Esophagus muscularis mucosa (tissue), 4 donors: ENCODE data around the gene MIGA2. TPM values are rescaled to one million over a fixed set of nuclear protein-coding genes. Genes with fewer than 3 reads are reported as not detected.

ENCODE experiments used
- DNase-seq: peaks from one replicate; pipeline ENCODE4 v3.0.0-alpha.2; 2017; ENCODE audit errors: extremely low spot score
- H3K27ac ChIP-seq, 4 donors: fragments of 200-600 bp; sonication (generic); replicated peaks in 1 of 4; 1 replicate in 3 of 4; 2 replicates in 1 of 4; pipeline ENCODE4 v1.5.1; 2016 to 2019; ENCODE audit warnings: mild to moderate bottlenecking in 1 of 4
- H3K27me3 ChIP-seq, 4 donors: fragments of 200-600 bp; sonication (generic); one replicate each; pipeline versions ENCODE4 v1.5.1 to v1.6.0; 2016 to 2019
- H3K36me3 ChIP-seq, 4 donors: fragments of 200-600 bp; sonication (generic); one replicate each; pipeline ENCODE4 v1.5.1; 2016 to 2019
- H3K4me1 ChIP-seq, 4 donors: fragments of 200-600 bp; sonication (generic); one replicate each; pipeline ENCODE4 v1.5.1; 2016 to 2019
- H3K4me3 ChIP-seq, 4 donors: fragments of 200-600 bp; sonication (generic); 1 replicate in 2 of 4; 2 replicates in 2 of 4; pipeline ENCODE4 v1.5.1; 2016 to 2019; ENCODE audit warnings: mild to moderate bottlenecking in 4 of 4, moderate library complexity in 1 of 4
- H3K9me3 ChIP-seq, 4 donors: fragments of 200-600 bp; sonication (generic); 1 replicate in 3 of 4; 2 replicates in 1 of 4; pipeline ENCODE4 v1.5.1; 2016 to 2019
- EP300 ChIP-seq: sonication (generic); formaldehyde crosslinking; IDR thresholded peaks from one replicate; pipeline ENCODE4 v1.6.1; 2017; ENCODE audit warnings: antibody characterized with exemption
- POLR2A ChIP-seq: fragments of 450-650 bp; IDR thresholded peaks from one replicate; pipeline ENCODE4 v1.6.1; 2017; ENCODE audit warnings: antibody characterized with exemption, moderate library complexity, mild to moderate bottlenecking, low read depth
- POLR2AphosphoS5 ChIP-seq, 2 donors: sonication (generic); formaldehyde crosslinking; IDR thresholded peaks; one replicate each; pipeline ENCODE4 v1.6.1; 2017; ENCODE audit warnings: antibody characterized with exemption in 2 of 2
- WGBS: methylation state at CpG from one replicate; pipeline ENCODE4 v1.1.5; 2018; 5-methylcytosine and 5-hydroxymethylcytosine counted together
- intact Hi-C: fragments of 100-400 bp; cut with DNase I; formaldehyde crosslinking; loops from one replicate; pipeline ENCODE4 v1.15.1; 2023
- total RNA-seq, 4 donors: library from RNA; depleted of rRNA; stranded (reverse); fragments of >200 nt; gene quantifications; one replicate each; pipeline versions ENCODE4 v1.1.0 to v1.2.1, GENCODE V29; 2016
- TF ChIP-seq, protein P1 (sequence below), 3 experiments: fragments of 200-600 bp in 2 of 3; fragments of 450-650 bp in 1 of 3; sonication (generic) in 2 of 3; IDR thresholded peaks; one replicate each; pipeline ENCODE4 v1.5.1; 2017 to 2019; ENCODE audit warnings: antibody characterized with exemption in 3 of 3, mild to moderate bottlenecking in 2 of 3, moderate library complexity in 1 of 3

Gene MIGA2
- total RNA-seq, 4 donors from 2014 or later: 23.9 to 44.2 (median 32.1) TPM

DNA sequence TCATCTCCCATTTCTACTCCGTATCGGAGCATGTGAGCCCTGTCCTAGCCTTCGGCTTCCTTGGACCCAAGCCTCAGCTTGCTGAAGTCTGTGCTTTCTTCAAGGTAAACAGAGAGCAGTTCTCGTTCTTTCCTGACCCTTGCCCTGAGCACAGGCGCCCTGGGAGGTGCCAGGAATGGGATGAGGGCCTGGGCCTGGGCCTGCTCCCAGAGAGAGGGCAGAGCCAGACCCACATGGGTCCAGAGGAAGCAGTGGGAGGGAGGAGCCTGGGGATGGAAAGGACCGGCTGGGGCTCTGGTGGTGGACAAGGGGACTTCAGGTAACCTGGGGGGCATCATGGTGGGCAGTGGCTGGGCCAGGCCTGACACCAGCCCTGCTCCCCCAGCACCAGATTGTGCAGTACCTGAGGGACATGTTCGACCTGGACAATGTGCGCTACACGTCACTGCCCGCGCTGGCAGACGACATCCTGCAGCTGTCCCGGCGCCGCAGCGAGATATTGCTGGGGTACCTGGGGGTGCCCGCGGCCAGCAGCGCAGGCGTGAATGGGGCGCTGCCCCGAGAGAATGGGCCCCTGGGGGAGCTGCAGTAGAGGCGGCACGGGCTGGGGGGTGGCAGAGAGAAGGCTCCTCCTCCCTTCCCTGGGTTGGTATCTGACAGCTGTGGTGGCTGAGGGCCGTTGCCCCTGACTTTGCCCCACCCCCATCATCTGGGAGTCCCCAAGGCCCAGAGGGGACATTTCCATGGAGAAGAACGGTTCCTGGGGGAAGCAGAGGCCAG is 33.6 kb downstream of the MIGA2 start:
- no peaks in the 10 kb centered on the region for H3K27me3 ChIP-seq
- 83% methylated on average over 26 of the region's 26 CpGs for WGBS
- peaks cover 0 to 12% (median 0%) of the 10 kb centered on the region in 4 donors for H3K4me1 ChIP-seq
- no peaks in the 10 kb centered on the region for H3K9me3 ChIP-seq
- intact Hi-C loops: no loop called here
- H3K4me3 ChIP-seq: no peak overlapping the region
- H3K36me3 ChIP-seq: peaks cover 15 to 60% (median 56%) of the 10 kb centered on the region in 4 donors
- DNase-seq: no peak
- no peak overlapping the region for H3K27ac ChIP-seq
- TF ChIP-seq, protein P1, sequence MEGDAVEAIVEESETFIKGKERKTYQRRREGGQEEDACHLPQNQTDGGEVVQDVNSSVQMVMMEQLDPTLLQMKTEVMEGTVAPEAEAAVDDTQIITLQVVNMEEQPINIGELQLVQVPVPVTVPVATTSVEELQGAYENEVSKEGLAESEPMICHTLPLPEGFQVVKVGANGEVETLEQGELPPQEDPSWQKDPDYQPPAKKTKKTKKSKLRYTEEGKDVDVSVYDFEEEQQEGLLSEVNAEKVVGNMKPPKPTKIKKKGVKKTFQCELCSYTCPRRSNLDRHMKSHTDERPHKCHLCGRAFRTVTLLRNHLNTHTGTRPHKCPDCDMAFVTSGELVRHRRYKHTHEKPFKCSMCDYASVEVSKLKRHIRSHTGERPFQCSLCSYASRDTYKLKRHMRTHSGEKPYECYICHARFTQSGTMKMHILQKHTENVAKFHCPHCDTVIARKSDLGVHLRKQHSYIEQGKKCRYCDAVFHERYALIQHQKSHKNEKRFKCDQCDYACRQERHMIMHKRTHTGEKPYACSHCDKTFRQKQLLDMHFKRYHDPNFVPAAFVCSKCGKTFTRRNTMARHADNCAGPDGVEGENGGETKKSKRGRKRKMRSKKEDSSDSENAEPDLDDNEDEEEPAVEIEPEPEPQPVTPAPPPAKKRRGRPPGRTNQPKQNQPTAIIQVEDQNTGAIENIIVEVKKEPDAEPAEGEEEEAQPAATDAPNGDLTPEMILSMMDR (IDR thresholded peaks at IDR 0.05): no peak
- TF ChIP-seq EP300: no peak
- no peak for TF ChIP-seq POLR2AphosphoS5 (IDR thresholded peaks at IDR 0.05)
- no peak for TF ChIP-seq POLR2A

DNA sequence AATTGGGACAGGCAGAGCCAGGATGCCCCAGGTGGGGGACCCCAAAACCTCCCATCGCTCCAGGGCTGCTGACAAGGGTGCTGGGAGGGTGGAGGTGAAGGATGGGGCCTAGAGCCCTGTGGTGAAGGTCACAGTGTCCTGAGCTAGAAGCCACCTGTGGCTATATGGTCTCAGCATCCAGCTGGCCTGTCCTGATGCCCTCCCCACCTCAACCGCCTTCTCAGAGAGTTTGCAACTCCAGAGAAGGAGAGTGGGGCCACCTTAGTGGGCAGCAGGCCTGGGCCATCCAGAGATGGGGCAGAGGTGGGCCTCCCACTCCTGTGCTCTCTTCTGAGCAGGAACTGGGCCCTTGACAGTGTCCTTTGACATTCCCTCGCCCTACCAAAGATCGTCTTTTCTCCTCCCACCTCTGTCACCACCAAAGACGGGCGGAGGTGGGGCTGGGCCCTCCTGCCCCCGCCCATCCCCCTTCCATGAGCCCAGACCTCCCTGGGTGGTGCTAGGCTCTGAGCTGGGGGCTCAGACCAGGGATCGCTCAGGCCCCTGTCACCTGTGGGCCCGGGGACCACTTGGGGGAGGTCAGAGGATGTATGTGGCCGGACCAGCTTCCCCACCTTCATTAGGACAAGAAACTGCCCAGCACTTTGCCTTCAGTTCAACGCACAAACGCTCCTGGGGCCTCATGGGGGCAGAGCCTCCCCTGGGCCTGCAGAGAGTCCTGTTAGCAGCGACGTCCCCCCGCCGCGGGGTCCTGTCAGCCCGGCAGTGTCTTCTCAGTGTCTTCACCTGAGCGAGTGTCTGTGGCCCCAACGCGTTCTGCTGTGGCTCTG is 34.5 kb downstream of the MIGA2 start:
- H3K27me3 ChIP-seq: no peaks in the 10 kb centered on the region
- no peak for DNase-seq
- H3K9me3 ChIP-seq: no peaks in the 10 kb centered on the region
- no peak for TF ChIP-seq EP300
- TF ChIP-seq POLR2AphosphoS5 (IDR thresholded peaks at IDR 0.05): no peak
- TF ChIP-seq, protein P1 (IDR thresholded peaks at IDR 0.05): no peak
- TF ChIP-seq POLR2A: no peak
- no peak overlapping the region for H3K4me3 ChIP-seq
- intact Hi-C loops: no loop called here
- H3K36me3 ChIP-seq: peaks cover 6 to 51% (median 48%) of the 10 kb centered on the region in 4 donors
- peaks cover 0 to 12% (median 0%) of the 10 kb centered on the region in 4 donors for H3K4me1 ChIP-seq
- 74% methylated on average over 17 of the region's 21 CpGs for WGBS
- H3K27ac ChIP-seq: no peak overlapping the region

DNA sequence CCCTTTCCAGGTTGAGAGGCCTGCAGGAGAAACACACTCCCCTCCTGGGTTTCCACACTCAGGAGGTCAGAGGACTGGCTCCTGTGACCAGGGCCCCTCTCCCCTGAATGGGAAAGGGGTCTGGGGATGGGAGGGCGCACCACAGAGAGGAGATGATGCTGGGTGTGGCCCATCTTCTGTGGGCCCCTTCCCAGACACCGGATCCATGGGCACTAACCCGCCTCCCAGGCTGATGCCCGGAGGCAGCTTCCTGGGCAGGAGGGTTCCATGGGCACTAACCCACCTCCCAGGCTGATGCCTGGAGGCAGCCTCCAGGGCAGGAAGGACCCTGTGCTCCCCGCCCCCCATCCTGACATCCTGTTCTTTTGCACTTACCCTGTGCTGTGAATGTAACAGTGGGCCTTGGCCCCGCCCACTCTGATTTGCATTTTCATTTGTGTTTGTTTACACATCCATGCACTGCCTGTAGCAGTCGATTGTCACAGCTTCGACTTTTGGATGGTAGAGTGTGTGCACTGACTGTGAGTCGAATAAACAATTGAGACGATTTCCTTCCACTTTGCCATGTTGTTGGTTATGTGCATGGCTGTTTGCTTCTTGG is 35.2 kb downstream of the MIGA2 start:
- intact Hi-C loops: no loop called here
- no peak overlapping the region for H3K4me3 ChIP-seq
- H3K4me1 ChIP-seq: peaks cover 0 to 12% (median 0%) of the 10 kb centered on the region in 4 donors
- WGBS: 64% methylated on average over 7 of the region's 10 CpGs
- H3K27me3 ChIP-seq: no peaks in the 10 kb centered on the region
- no peak for DNase-seq
- TF ChIP-seq EP300: no peak
- TF ChIP-seq POLR2AphosphoS5 (IDR thresholded peaks at IDR 0.05): no peak
- no peak for TF ChIP-seq POLR2A
- TF ChIP-seq, protein P1 (IDR thresholded peaks at IDR 0.05): no peak
- no peak overlapping the region for H3K27ac ChIP-seq
- H3K9me3 ChIP-seq: no peaks in the 10 kb centered on the region
- peaks cover 4 to 48% (median 43%) of the 10 kb centered on the region in 4 donors for H3K36me3 ChIP-seq

DNA sequence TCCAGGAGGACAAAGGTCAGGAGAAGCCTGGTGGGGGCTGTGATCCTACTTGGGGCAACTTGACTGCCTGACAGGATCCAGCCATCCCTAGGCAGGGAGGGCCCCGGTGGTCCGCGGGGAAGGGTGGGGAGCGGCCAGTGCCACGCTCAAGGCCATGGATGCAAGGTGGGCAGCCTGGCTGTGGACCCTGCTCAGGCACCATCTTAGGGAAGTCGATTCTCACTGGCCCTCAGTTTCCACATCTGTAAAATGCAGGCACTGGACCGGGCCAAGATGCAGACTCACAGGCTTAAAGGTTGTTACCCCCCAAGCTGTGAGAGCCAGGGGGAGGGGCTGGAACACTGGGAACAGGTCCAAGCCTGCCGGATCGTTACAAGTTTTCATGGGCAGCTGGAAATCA is 35.7 kb downstream of the MIGA2 start:
- 50% methylated on average over 9 of the region's 9 CpGs for WGBS
- intact Hi-C loops: no loop called here
- no peak overlapping the region for H3K4me3 ChIP-seq

More for the DNA sequence above, 35.7 kb downstream of the MIGA2 start:
- H3K9me3 ChIP-seq: no peaks in the 10 kb centered on the region
- H3K36me3 ChIP-seq: peaks cover 4 to 45% (median 41%) of the 10 kb centered on the region in 4 donors
- H3K27me3 ChIP-seq: no peaks in the 10 kb centered on the region
- peaks cover 0 to 12% (median 0%) of the 10 kb centered on the region in 4 donors for H3K4me1 ChIP-seq
- TF ChIP-seq EP300 (no peak), POLR2AphosphoS5 (IDR thresholded peaks at IDR 0.05) (no peak), POLR2A (no peak)
- TF ChIP-seq, protein P1 (IDR thresholded peaks at IDR 0.05): no peak
- H3K27ac ChIP-seq: no peak overlapping the region
- DNase-seq: no peak
